Neural cell (in vitro differentiated cells): Measurements from ENCODE around the gene DRD2.

Experiments
- EP300 ChIP-seq: fragments of 450-650 bp; conservative IDR thresholded peaks from 2 replicates; pipeline ENCODE4 v1.6.1; 2014; ENCODE audit warnings: antibody characterized with exemption, mild to moderate bottlenecking, moderate library complexity; ENCODE audit not compliant: poor library complexity, severe bottlenecking
- EZH2 ChIP-seq: fragments of 200-600, 300-800 bp; shearing (Covaris generic), sonication (generic); IDR thresholded peaks from 2 replicates; pipeline ENCODE4 v1.6.1; 2014; ENCODE audit warnings: antibody characterized with exemption, low read length, borderline replicate concordance, mild to moderate bottlenecking; ENCODE audit not compliant: insufficient read depth, poor library complexity, severe bottlenecking
- POLR2AphosphoS5 ChIP-seq: IDR thresholded peaks from 2 replicates; pipeline ENCODE4 v1.6.1; 2012
- REST ChIP-seq: IDR thresholded peaks from 2 replicates; pipeline ENCODE4 v1.6.1; 2012; ENCODE audit warnings: borderline replicate concordance
- TAF1 ChIP-seq: IDR thresholded peaks from 2 replicates; pipeline ENCODE4 v1.6.1; 2012; ENCODE audit warnings: low read depth
- TF ChIP-seq, protein P1 (sequence below): fragments of 450-650 bp; IDR thresholded peaks from 2 replicates; pipeline ENCODE4 v1.5.1; 2014; ENCODE audit warnings: antibody characterized with exemption, mild to moderate bottlenecking, moderate library complexity; ENCODE audit not compliant: poor library complexity, severe bottlenecking

GRCh38 chr11:113435190-113435968, 39.8 kb downstream of the DRD2 start:
- TF ChIP-seq EZH2: no peak
- TF ChIP-seq, protein P1, sequence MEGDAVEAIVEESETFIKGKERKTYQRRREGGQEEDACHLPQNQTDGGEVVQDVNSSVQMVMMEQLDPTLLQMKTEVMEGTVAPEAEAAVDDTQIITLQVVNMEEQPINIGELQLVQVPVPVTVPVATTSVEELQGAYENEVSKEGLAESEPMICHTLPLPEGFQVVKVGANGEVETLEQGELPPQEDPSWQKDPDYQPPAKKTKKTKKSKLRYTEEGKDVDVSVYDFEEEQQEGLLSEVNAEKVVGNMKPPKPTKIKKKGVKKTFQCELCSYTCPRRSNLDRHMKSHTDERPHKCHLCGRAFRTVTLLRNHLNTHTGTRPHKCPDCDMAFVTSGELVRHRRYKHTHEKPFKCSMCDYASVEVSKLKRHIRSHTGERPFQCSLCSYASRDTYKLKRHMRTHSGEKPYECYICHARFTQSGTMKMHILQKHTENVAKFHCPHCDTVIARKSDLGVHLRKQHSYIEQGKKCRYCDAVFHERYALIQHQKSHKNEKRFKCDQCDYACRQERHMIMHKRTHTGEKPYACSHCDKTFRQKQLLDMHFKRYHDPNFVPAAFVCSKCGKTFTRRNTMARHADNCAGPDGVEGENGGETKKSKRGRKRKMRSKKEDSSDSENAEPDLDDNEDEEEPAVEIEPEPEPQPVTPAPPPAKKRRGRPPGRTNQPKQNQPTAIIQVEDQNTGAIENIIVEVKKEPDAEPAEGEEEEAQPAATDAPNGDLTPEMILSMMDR: no peak
- no peak for TF ChIP-seq TAF1
- no peak for TF ChIP-seq EP300
- peak; percentile 28 for TF ChIP-seq POLR2AphosphoS5
- TF ChIP-seq REST: no peak
